HepG2 (cell line): ENCODE data around the gene PTGR3. TPM values are rescaled to one million over a fixed set of nuclear protein-coding genes. Genes with fewer than 3 reads are reported as not detected.

Experiments used
- BRF2 ChIP-seq: sonication (generic); formaldehyde crosslinking; IDR thresholded peaks from 2 replicates; pipeline ENCODE4 v1.8.1; 2022; ENCODE audit warnings: mild to moderate bottlenecking, missing genetic modification reagents
- GFI1 ChIP-seq: sonication (generic); formaldehyde crosslinking; IDR thresholded peaks from 2 replicates; pipeline ENCODE4 v1.5.0; 2020; ENCODE audit warnings: missing genetic modification reagents, mild to moderate bottlenecking, borderline replicate concordance
- JARID2 ChIP-seq: sonication (generic); formaldehyde crosslinking; IDR thresholded peaks from 2 replicates; pipeline ENCODE4 v1.8.1; 2023; ENCODE audit warnings: missing genetic modification reagents, inconsistent platforms; ENCODE audit not compliant: insufficient replicate concordance
- MYNN ChIP-seq: sonication (generic); formaldehyde crosslinking; IDR thresholded peaks from 2 replicates; pipeline ENCODE4 v1.4.0; 2020; ENCODE audit warnings: mild to moderate bottlenecking, low read depth, missing genetic modification reagents
- ZNF878 ChIP-seq: sonication (generic); formaldehyde crosslinking; IDR thresholded peaks from 2 replicates; pipeline ENCODE4 v1.8.1; 2023; ENCODE audit warnings: mild to moderate bottlenecking, missing genetic modification reagents, moderate library complexity
- polyA plus RNA-seq, 8 experiments: library from polyadenylated mRNA; depleted of rRNA in 3 of 8; stranded (reverse) in 7 of 8; unstranded in 1 of 8; fragments of >200 nt; fragmentation: Illumina TruSeq in 4 of 8; extraction: Trizol in 4 of 8; gene quantifications; 2 replicates each; pipeline versions ENCODE4 v1.2.1 to v1.2.3, GENCODE V29; 2011 to 2016; ENCODE audit warnings: low read depth in 4 of 8, missing spikeins in 1 of 8, mixed read lengths in 1 of 8; ENCODE audit not compliant: insufficient read depth in 1 of 8
- total RNA-seq, 5 experiments: library from RNA; depleted of rRNA; stranded (reverse); fragments of >200 nt; fragmentation: Illumina TruSeq; extraction: Trizol; gene quantifications; 2 replicates each; pipeline ENCODE4 v1.2.3, GENCODE V29; 2016; ENCODE audit warnings: low read depth in 1 of 5
- TF ChIP-seq, protein P1 (sequence below), 2 experiments: IDR thresholded peaks; 2 replicates each; pipeline ENCODE4 v1.6.1; 2011 to 2012; ENCODE audit warnings: low read length in 2 of 2, borderline replicate concordance in 1 of 2, low read depth in 1 of 2, mild to moderate bottlenecking in 1 of 2, moderate library complexity in 1 of 2
- TF ChIP-seq, protein P2 (sequence below): sonication (generic); formaldehyde crosslinking; IDR thresholded peaks from 2 replicates; pipeline ENCODE4 v1.5.1; 2020; ENCODE audit warnings: mild to moderate bottlenecking, missing genetic modification reagents, moderate library complexity

PTGR3 gene
- total and polyA plus RNA-seq, 2 of the 13 experiments (the other 11 are each of a cell fraction or from before 2014, with no cell fraction given): 11.5 to 25.3 TPM

DNA sequence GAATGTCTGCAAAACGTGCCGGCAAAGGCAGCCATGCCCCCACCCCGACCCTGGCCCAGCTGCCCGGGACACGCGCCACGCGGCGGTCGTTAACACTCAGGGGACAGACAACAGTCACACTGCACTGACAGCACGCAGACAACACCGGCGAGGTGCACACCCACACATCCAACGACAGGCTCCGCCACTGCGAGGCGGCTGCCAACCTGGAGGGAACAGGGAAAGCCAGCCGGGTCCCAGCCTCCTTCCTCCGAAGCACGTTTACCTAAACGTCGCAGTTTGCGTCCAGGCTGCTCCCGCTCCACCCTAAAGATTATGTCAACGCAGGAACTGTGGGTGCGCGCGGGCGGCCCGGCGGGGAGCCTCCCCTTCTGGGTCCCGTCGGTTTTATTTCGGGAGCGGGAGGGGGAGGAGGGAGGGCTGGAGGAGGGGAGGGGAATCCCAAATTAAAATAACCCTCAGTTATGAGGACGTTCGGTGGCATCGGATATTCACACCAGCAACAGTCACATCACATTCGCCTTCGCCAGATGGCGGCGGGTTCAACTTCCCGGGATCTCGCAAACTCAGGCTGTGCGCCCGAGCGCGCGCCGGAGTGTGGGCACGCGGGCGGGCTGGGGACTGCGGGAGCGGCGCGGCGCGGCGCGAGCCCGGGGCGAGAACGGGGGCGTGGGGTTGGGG is 644 bp downstream of the PTGR3 start (continued):
- TF ChIP-seq, protein P1, sequence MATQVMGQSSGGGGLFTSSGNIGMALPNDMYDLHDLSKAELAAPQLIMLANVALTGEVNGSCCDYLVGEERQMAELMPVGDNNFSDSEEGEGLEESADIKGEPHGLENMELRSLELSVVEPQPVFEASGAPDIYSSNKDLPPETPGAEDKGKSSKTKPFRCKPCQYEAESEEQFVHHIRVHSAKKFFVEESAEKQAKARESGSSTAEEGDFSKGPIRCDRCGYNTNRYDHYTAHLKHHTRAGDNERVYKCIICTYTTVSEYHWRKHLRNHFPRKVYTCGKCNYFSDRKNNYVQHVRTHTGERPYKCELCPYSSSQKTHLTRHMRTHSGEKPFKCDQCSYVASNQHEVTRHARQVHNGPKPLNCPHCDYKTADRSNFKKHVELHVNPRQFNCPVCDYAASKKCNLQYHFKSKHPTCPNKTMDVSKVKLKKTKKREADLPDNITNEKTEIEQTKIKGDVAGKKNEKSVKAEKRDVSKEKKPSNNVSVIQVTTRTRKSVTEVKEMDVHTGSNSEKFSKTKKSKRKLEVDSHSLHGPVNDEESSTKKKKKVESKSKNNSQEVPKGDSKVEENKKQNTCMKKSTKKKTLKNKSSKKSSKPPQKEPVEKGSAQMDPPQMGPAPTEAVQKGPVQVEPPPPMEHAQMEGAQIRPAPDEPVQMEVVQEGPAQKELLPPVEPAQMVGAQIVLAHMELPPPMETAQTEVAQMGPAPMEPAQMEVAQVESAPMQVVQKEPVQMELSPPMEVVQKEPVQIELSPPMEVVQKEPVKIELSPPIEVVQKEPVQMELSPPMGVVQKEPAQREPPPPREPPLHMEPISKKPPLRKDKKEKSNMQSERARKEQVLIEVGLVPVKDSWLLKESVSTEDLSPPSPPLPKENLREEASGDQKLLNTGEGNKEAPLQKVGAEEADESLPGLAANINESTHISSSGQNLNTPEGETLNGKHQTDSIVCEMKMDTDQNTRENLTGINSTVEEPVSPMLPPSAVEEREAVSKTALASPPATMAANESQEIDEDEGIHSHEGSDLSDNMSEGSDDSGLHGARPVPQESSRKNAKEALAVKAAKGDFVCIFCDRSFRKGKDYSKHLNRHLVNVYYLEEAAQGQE (IDR thresholded peaks at IDR 0.05; ENCODE audit: borderline replicate concordance in 1 of 2, low read depth in 1 of 2, low read length in 2 of 2): no peak
- no peak for TF ChIP-seq BRF2 (CRISPR knock-in tag)
- no peak for TF ChIP-seq MYNN (CRISPR knock-in tag)
- TF ChIP-seq, protein P2, sequence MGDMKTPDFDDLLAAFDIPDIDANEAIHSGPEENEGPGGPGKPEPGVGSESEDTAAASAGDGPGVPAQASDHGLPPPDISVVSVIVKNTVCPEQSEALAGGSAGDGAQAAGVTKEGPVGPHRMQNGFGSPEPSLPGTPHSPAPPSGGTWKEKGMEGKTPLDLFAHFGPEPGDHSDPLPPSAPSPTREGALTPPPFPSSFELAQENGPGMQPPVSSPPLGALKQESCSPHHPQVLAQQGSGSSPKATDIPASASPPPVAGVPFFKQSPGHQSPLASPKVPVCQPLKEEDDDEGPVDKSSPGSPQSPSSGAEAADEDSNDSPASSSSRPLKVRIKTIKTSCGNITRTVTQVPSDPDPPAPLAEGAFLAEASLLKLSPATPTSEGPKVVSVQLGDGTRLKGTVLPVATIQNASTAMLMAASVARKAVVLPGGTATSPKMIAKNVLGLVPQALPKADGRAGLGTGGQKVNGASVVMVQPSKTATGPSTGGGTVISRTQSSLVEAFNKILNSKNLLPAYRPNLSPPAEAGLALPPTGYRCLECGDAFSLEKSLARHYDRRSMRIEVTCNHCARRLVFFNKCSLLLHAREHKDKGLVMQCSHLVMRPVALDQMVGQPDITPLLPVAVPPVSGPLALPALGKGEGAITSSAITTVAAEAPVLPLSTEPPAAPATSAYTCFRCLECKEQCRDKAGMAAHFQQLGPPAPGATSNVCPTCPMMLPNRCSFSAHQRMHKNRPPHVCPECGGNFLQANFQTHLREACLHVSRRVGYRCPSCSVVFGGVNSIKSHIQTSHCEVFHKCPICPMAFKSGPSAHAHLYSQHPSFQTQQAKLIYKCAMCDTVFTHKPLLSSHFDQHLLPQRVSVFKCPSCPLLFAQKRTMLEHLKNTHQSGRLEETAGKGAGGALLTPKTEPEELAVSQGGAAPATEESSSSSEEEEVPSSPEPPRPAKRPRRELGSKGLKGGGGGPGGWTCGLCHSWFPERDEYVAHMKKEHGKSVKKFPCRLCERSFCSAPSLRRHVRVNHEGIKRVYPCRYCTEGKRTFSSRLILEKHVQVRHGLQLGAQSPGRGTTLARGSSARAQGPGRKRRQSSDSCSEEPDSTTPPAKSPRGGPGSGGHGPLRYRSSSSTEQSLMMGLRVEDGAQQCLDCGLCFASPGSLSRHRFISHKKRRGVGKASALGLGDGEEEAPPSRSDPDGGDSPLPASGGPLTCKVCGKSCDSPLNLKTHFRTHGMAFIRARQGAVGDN (CRISPR knock-in tag): peak; percentile 78
- TF ChIP-seq ZNF878 (CRISPR knock-in tag): no peak
- TF ChIP-seq JARID2 (CRISPR knock-in tag): no peak
- TF ChIP-seq GFI1: 0 out of 2 replicates have a peak, but pooled peaks have one; percentile 32
